ENCODE measurements around the gene RAD51B. TPM values are rescaled to one million over a fixed set of nuclear protein-coding genes. Genes with fewer than 3 reads are reported as not detected.

The RAD51B gene
- total RNA-seq, 1 experiment from 2014 or later = 23.3 TPM

GRCh38 chr14:67785270-67786109 lies 34.1 kb upstream of the RAD51B start:
- ChIA-PET CTCF (no interaction called here), POLR2A (ENCODE audit: low non-redundant PET) (interaction anchor here (0.8 kb wide), 1 partner anchor 31 kb away, joined by 4 read pairs; the partner anchor contains the start of gene ZFYVE26)
- TF ChIP-seq EZH2 (IDR thresholded peaks at IDR 0.05; ENCODE audit: borderline replicate concordance, low read depth, low read length, poor library complexity, severe bottlenecking) (no peak), CTCF (conservative IDR thresholded peaks at IDR 0.05; ENCODE audit: low read depth, low read length) (no peak)
- DNase-seq (ENCODE audit: low spot score) = no peak
- no peaks in the 10 kb centered on the region for H3K4me1 ChIP-seq (ENCODE audit: insufficient read depth, low read length, poor library complexity, severe bottlenecking)
- BruUV-seq (replicated peaks) = no TSS peak
- H3K9me3 ChIP-seq (ENCODE audit: low read depth, low read length, poor library complexity, severe bottlenecking) = no peaks in the 10 kb centered on the region
- no peaks in the 10 kb centered on the region for H3K27me3 ChIP-seq (replicated peaks; ENCODE audit: insufficient read depth, low read depth, low read length, poor library complexity)
- intact Hi-C loops (cut with micrococcal nuclease; ENCODE audit: unreplicated experiment) = no loop called here
- H3K4me3 ChIP-seq (ENCODE audit: low read depth, low read length, poor library complexity, severe bottlenecking) = no peak overlapping the region
- H3K36me3 ChIP-seq (ENCODE audit: insufficient read depth, low read length, poor library complexity, severe bottlenecking) = peaks cover 45% of the 10 kb centered on the region
- no peak overlapping the region for H3K27ac ChIP-seq (ENCODE audit: low read depth, low read length, poor library complexity, severe bottlenecking)

- H3K36me3 ChIP-seq (ENCODE audit: insufficient read depth, low read length, poor library complexity, severe bottlenecking) = peaks cover 34% of the 10 kb centered on the region
- ChIA-PET POLR2A (ENCODE audit: low non-redundant PET) (interaction anchor here (0.6 kb wide), 1 partner anchor 10 kb away, joined by 9 read pairs; no protein-coding TSS in a partner anchor), CTCF (no interaction called here)
- no peaks in the 10 kb centered on the region for H3K27me3 ChIP-seq (replicated peaks; ENCODE audit: insufficient read depth, low read depth, low read length, poor library complexity)
- TF ChIP-seq EZH2 (IDR thresholded peaks at IDR 0.05; ENCODE audit: borderline replicate concordance, low read depth, low read length, poor library complexity, severe bottlenecking) (no peak), CTCF (conservative IDR thresholded peaks at IDR 0.05; ENCODE audit: low read depth, low read length) (no peak)
- no peaks in the 10 kb centered on the region for H3K9me3 ChIP-seq (ENCODE audit: low read depth, low read length, poor library complexity, severe bottlenecking)
- intact Hi-C loops (cut with micrococcal nuclease; ENCODE audit: unreplicated experiment) = no loop called here
- no peak overlapping the region for H3K4me3 ChIP-seq (ENCODE audit: low read depth, low read length, poor library complexity, severe bottlenecking)
- no peak for DNase-seq (ENCODE audit: low spot score)
- BruUV-seq (replicated peaks) = no TSS peak
- no peak overlapping the region for H3K27ac ChIP-seq (ENCODE audit: low read depth, low read length, poor library complexity, severe bottlenecking)
- H3K4me1 ChIP-seq (ENCODE audit: insufficient read depth, low read length, poor library complexity, severe bottlenecking) = no peaks in the 10 kb centered on the region
These were observed 31.9 kb upstream of the RAD51B start for GRCh38 chr14:67787673-67788072.

- no peaks in the 10 kb centered on the region for H3K27me3 ChIP-seq (replicated peaks; ENCODE audit: insufficient read depth, low read depth, low read length, poor library complexity)
- DNase-seq (ENCODE audit: low spot score) = no peak
- peaks cover 14% of the 10 kb centered on the region for H3K36me3 ChIP-seq (ENCODE audit: insufficient read depth, low read length, poor library complexity, severe bottlenecking)
- H3K4me1 ChIP-seq (ENCODE audit: insufficient read depth, low read length, poor library complexity, severe bottlenecking) = no peaks in the 10 kb centered on the region
- no peak overlapping the region for H3K4me3 ChIP-seq (ENCODE audit: low read depth, low read length, poor library complexity, severe bottlenecking)
- no TSS peak for BruUV-seq (replicated peaks)
- no peaks in the 10 kb centered on the region for H3K9me3 ChIP-seq (ENCODE audit: low read depth, low read length, poor library complexity, severe bottlenecking)
- no peak for TF ChIP-seq CTCF (conservative IDR thresholded peaks at IDR 0.05; ENCODE audit: low read depth, low read length)
- intact Hi-C loops (cut with micrococcal nuclease; ENCODE audit: unreplicated experiment) = no loop called here
- H3K27ac ChIP-seq (ENCODE audit: low read depth, low read length, poor library complexity, severe bottlenecking) = no peak overlapping the region
- CTCF ChIA-PET = no interaction called here
- POLR2A ChIA-PET (ENCODE audit: low non-redundant PET) = no interaction called here
These were observed 20.8 kb upstream of the RAD51B start for GRCh38 chr14:67798731-67799130.

All from A673 (cell line).